Muscle of arm (tissue), 12 donors: ENCODE measurements around the gene CANX. TPM values are rescaled to one million over a fixed set of nuclear protein-coding genes. Genes with fewer than 3 reads are reported as not detected.

Experiments used
- DNase-seq: peaks from one replicate; pipeline ENCODE4 v3.0.0-alpha.2; 2013
- polyA plus RNA-seq, 12 donors: library from polyadenylated mRNA; unstranded; fragments of 120-200 nt; gene quantifications; one replicate each; pipeline ENCODE4 v1.2.1, GENCODE V29; 2013; ENCODE audit not compliant: insufficient read length in 12 of 12

Gene CANX
- polyA plus RNA-seq, 12 donors = 208 to 312 (median 283) TPM; not detected in 1

GRCh38 chr5:179774442-179774841, 75.7 kb downstream of the CANX start:
- DNase-seq = no peak

- no peak for DNase-seq
Observed at GRCh38 chr5:179776411-179776938, 77.7 kb downstream of the CANX start.

GRCh38 chr5:179777456-179777855, 78.7 kb downstream of the CANX start:
- DNase-seq = no peak

GRCh38 chr5:179777909-179778308, 79.1 kb downstream of the CANX start:
- DNase-seq = no peak

GRCh38 chr5:179778591-179778990, 79.8 kb downstream of the CANX start:
- no peak for DNase-seq

GRCh38 chr5:179779826-179780225, 81.1 kb downstream of the CANX start:
- no peak for DNase-seq

- DNase-seq = no peak
Observed at GRCh38 chr5:179780362-179780761, 81.6 kb downstream of the CANX start.

Other genes starting within 250 kb of the CANX start
- 10 to 100 TPM in 11 of 12 donors, not detected in 1; 32.8 to 52.7 (median 38.6) TPM for gene RUFY1, start 148.4 kb upstream of the CANX start, polyA plus RNA-seq
- gene HNRNPH1, start 75.3 kb upstream of the CANX start, polyA plus RNA-seq = over 10,000 TPM in 1 of 12 donors, 1,000 to 10,000 TPM in 2, 100 to 1,000 TPM in 9; 408 to 10,550 (median 674) TPM
- under 1 TPM in 6 of 12 donors, not detected in 6; 0.22 to 0.84 (median 0.58) TPM for gene CBY3, start 17.9 kb upstream of the CANX start, polyA plus RNA-seq
- gene MAML1, start 33.9 kb downstream of the CANX start, polyA plus RNA-seq = 10 to 100 TPM in 11 of 12 donors, not detected in 1; 22.9 to 76.4 (median 26.9) TPM
- 1 to 10 TPM in 9 of 12 donors, under 1 TPM in 1, not detected in 2; 0.99 to 3.3 (median 1.7) TPM for gene LTC4S, start 95.0 kb downstream of the CANX start, polyA plus RNA-seq
- 10 to 100 TPM in 11 of 12 donors, not detected in 1; 61.1 to 79.4 (median 67.0) TPM for gene MGAT4B, start 107.9 kb downstream of the CANX start, polyA plus RNA-seq
- gene SQSTM1, start 121.9 kb downstream of the CANX start, polyA plus RNA-seq = 10 to 100 TPM in 11 of 12 donors, not detected in 1; 48.6 to 74.6 (median 57.9) TPM
- gene MRNIP, start 159.8 kb downstream of the CANX start, polyA plus RNA-seq = 10 to 100 TPM in 11 of 12 donors, not detected in 1; 11.6 to 31.1 (median 15.3) TPM
- gene TBC1D9B, start 208.9 kb downstream of the CANX start, polyA plus RNA-seq = 100 to 1,000 TPM in 1 of 12 donors, 10 to 100 TPM in 10, not detected in 1; 43.7 to 118 (median 48.7) TPM